Panc1 (cell line): Measurements from ENCODE around the gene E2F6.

Experiments
- POLR2AphosphoS5 ChIP-seq: IDR thresholded peaks from 2 replicates; pipeline ENCODE4 v1.6.1; 2012; ENCODE audit warnings: mild to moderate bottlenecking, low read depth, low read length, moderate library complexity
- SIN3A ChIP-seq: IDR thresholded peaks from 2 replicates; pipeline ENCODE4 v1.6.1; 2012; ENCODE audit warnings: low read depth, mild to moderate bottlenecking, low read length, moderate library complexity, borderline replicate concordance; ENCODE audit not compliant: insufficient read depth
- TCF7L2 ChIP-seq: IDR thresholded peaks from 2 replicates; pipeline ENCODE4 v1.6.1; 2011; ENCODE audit warnings: mild to moderate bottlenecking, low read depth, low read length, inconsistent platforms
- TF ChIP-seq, protein P1 (sequence below): fragments of 450-650 bp; IDR thresholded peaks from 2 replicates; pipeline ENCODE4 v1.5.1; 2017; ENCODE audit warnings: mild to moderate bottlenecking
- TF ChIP-seq, protein P2 (sequence below), 2 experiments: IDR thresholded peaks; 2 replicates each; pipeline ENCODE4 v1.6.1; 2011 to 2012; ENCODE audit warnings: low read depth in 2 of 2, control low read depth in 1 of 2, low read length in 1 of 2, mild to moderate bottlenecking in 1 of 2, moderate library complexity in 1 of 2; ENCODE audit not compliant: insufficient read depth in 1 of 2

DNA sequence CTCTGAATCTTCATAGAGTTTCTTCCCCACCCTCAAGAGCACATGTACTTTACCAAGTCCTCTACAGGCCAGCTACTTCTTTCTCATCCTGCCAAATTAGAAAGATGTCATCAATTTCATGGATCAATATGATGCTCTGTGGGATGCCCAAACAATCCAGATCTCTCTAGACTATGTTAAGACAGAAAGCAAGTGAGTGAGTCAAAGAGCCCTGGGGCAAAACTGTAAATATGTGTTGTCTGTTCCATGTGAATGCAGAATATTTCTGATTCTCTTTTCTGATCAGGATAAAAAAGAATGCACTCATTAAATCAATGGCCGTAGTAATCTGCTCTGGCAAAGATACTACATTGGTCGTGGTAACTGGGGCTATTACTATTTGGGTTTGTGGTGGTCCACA lies 68.4 kb downstream of the E2F6 start:
- TF ChIP-seq, protein P1, sequence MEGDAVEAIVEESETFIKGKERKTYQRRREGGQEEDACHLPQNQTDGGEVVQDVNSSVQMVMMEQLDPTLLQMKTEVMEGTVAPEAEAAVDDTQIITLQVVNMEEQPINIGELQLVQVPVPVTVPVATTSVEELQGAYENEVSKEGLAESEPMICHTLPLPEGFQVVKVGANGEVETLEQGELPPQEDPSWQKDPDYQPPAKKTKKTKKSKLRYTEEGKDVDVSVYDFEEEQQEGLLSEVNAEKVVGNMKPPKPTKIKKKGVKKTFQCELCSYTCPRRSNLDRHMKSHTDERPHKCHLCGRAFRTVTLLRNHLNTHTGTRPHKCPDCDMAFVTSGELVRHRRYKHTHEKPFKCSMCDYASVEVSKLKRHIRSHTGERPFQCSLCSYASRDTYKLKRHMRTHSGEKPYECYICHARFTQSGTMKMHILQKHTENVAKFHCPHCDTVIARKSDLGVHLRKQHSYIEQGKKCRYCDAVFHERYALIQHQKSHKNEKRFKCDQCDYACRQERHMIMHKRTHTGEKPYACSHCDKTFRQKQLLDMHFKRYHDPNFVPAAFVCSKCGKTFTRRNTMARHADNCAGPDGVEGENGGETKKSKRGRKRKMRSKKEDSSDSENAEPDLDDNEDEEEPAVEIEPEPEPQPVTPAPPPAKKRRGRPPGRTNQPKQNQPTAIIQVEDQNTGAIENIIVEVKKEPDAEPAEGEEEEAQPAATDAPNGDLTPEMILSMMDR: no peak
- no peak for TF ChIP-seq POLR2AphosphoS5
- TF ChIP-seq, protein P2, sequence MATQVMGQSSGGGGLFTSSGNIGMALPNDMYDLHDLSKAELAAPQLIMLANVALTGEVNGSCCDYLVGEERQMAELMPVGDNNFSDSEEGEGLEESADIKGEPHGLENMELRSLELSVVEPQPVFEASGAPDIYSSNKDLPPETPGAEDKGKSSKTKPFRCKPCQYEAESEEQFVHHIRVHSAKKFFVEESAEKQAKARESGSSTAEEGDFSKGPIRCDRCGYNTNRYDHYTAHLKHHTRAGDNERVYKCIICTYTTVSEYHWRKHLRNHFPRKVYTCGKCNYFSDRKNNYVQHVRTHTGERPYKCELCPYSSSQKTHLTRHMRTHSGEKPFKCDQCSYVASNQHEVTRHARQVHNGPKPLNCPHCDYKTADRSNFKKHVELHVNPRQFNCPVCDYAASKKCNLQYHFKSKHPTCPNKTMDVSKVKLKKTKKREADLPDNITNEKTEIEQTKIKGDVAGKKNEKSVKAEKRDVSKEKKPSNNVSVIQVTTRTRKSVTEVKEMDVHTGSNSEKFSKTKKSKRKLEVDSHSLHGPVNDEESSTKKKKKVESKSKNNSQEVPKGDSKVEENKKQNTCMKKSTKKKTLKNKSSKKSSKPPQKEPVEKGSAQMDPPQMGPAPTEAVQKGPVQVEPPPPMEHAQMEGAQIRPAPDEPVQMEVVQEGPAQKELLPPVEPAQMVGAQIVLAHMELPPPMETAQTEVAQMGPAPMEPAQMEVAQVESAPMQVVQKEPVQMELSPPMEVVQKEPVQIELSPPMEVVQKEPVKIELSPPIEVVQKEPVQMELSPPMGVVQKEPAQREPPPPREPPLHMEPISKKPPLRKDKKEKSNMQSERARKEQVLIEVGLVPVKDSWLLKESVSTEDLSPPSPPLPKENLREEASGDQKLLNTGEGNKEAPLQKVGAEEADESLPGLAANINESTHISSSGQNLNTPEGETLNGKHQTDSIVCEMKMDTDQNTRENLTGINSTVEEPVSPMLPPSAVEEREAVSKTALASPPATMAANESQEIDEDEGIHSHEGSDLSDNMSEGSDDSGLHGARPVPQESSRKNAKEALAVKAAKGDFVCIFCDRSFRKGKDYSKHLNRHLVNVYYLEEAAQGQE (IDR thresholded peaks at IDR 0.05; ENCODE audit: insufficient read depth in 1 of 2, low read depth in 2 of 2, low read length in 1 of 2): no peak
- TF ChIP-seq SIN3A: no peak
- no peak for TF ChIP-seq TCF7L2
